HG03558 (cell line): ENCODE results near the gene ZNF215.
"Not testable (repeated sequence)": the region's sequence is repeated elsewhere in the genome, so short reads cannot be mapped to it uniquely, and the experiment has no call there.

Experiments
- ATAC-seq: cut with Tn5 transposase; IDR thresholded peaks from one replicate; pipeline ENCODE4 v1.9.1; 2021; ENCODE audit warnings: moderate number of reproducible peaks; ENCODE audit not compliant: unreplicated experiment; ENCODE audit errors: extremely low read depth

Gene ZNF215

GRCh38 chr11:6931146-6931713 is 5.0 kb downstream of the ZNF215 start:
- ATAC-seq, result no peak

- no peak for ATAC-seq
These were observed 5.9 kb downstream of the ZNF215 start for GRCh38 chr11:6932145-6932544.

- no peak for ATAC-seq
These were observed 15.7 kb downstream of the ZNF215 start for GRCh38 chr11:6941970-6942369.

GRCh38 chr11:6943131-6943530 is 16.9 kb downstream of the ZNF215 start:
- no peak for ATAC-seq

- ATAC-seq, result not testable (repeated sequence)
These were observed 28.0 kb downstream of the ZNF215 start for GRCh38 chr11:6954248-6954647.

GRCh38 chr11:6962141-6962540 is 35.9 kb downstream of the ZNF215 start:
- ATAC-seq, result no peak

GRCh38 chr11:6962673-6963072 is 36.4 kb downstream of the ZNF215 start:
- no peak for ATAC-seq

GRCh38 chr11:6968816-6969215 is 42.6 kb downstream of the ZNF215 start:
- no peak for ATAC-seq

GRCh38 chr11:6969854-6970253 is 43.6 kb downstream of the ZNF215 start:
- ATAC-seq, result not testable (repeated sequence)

GRCh38 chr11:6979365-6979764 is 53.1 kb downstream of the ZNF215 start:
- ATAC-seq, result no peak

GRCh38 chr11:6986487-6986886 is 60.3 kb downstream of the ZNF215 start:
- ATAC-seq, result no peak

GRCh38 chr11:6988506-6988905 is 62.3 kb downstream of the ZNF215 start:
- ATAC-seq, result no peak

- no peak for ATAC-seq
These were observed 65.0 kb downstream of the ZNF215 start for GRCh38 chr11:6991227-6991626.

- no peak for ATAC-seq
These were observed 65.8 kb downstream of the ZNF215 start for GRCh38 chr11:6992026-6992425.

- no peak for ATAC-seq
These were observed 66.5 kb downstream of the ZNF215 start for GRCh38 chr11:6992457-6993417.

- ATAC-seq, result no peak
These were observed 69.5 kb downstream of the ZNF215 start for GRCh38 chr11:6995703-6996102.

GRCh38 chr11:7004482-7004881 is 78.3 kb downstream of the ZNF215 start:
- ATAC-seq, result no peak
